ENCODE measurements around the gene KITLG. TPM values are rescaled to one million over a fixed set of nuclear protein-coding genes. Genes with fewer than 3 reads are reported as not detected.

The KITLG gene
- total RNA-seq, 1 donor from 2014 or later: 6.2 TPM

DNA sequence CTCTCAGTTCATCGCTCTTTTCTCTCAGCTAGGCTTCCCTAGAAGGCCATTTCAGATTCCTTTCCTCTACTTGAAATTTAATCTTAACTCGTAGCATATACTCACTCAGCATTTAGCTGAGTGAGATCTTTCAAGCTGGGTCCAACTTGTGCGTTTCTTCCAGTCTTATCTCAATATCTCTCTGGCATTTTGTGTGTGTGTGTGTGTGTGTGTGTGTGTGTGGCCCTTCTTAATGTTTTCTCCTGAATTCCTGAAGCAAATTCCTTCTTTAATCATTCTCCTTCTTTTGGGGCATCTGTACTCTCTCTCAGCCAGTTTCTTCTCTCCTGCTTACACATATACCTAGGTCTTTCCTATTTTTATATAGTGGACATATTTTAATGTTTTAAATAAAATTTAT lies 129.1 kb downstream of the KITLG start:
- TF ChIP-seq, protein P1, sequence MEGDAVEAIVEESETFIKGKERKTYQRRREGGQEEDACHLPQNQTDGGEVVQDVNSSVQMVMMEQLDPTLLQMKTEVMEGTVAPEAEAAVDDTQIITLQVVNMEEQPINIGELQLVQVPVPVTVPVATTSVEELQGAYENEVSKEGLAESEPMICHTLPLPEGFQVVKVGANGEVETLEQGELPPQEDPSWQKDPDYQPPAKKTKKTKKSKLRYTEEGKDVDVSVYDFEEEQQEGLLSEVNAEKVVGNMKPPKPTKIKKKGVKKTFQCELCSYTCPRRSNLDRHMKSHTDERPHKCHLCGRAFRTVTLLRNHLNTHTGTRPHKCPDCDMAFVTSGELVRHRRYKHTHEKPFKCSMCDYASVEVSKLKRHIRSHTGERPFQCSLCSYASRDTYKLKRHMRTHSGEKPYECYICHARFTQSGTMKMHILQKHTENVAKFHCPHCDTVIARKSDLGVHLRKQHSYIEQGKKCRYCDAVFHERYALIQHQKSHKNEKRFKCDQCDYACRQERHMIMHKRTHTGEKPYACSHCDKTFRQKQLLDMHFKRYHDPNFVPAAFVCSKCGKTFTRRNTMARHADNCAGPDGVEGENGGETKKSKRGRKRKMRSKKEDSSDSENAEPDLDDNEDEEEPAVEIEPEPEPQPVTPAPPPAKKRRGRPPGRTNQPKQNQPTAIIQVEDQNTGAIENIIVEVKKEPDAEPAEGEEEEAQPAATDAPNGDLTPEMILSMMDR (conservative IDR thresholded peaks at IDR 0.05): no peak
- no peak for DNase-seq (ENCODE audit: low read depth, low spot score)
- H3K4me1 Mint-ChIP-seq: peaks cover 6% of the 10 kb centered on the region

DNA sequence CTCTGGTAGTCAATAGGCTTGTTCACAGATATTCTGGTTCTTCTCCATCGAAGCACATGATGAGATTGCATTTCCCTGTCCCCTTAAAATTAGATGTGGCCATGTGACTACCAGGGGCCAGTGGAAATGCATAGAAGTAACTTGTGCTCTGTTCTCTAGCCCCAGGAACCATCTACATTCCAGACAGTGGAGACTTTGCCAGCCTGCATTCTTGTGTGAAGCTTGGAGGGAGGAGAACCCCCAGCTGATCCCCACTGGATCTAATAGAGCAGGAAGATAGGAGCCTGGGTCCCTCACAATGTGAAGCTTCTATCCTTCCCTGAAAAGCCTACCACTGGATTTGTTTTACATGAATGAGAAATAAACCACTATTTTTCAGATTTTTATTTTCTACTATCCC lies 130.1 kb downstream of the KITLG start:
- Mint-ChIP-seq H3K27ac (ENCODE audit: unreplicated experiment) (no peak overlapping the region), H3K9me3 (peaks cover 4% of the 10 kb centered on the region), H3K36me3 (ENCODE audit: low read depth) (no peaks in the 10 kb centered on the region), H3K4me1 (peaks cover 6% of the 10 kb centered on the region), H3K4me3 (no peak overlapping the region), H3K27me3 (ENCODE audit: low read depth) (no peaks in the 10 kb centered on the region)
- no peak for DNase-seq (ENCODE audit: low read depth, low spot score)
- TF ChIP-seq, protein P1 (conservative IDR thresholded peaks at IDR 0.05): no peak

More for the DNA sequence above, 129.1 kb downstream of the KITLG start:
- Mint-ChIP-seq H3K4me3 (no peak overlapping the region), H3K27me3 (ENCODE audit: low read depth) (no peaks in the 10 kb centered on the region), H3K36me3 (ENCODE audit: low read depth) (no peaks in the 10 kb centered on the region), H3K27ac (ENCODE audit: unreplicated experiment) (no peak overlapping the region), H3K9me3 (peaks cover 4% of the 10 kb centered on the region)

DNA sequence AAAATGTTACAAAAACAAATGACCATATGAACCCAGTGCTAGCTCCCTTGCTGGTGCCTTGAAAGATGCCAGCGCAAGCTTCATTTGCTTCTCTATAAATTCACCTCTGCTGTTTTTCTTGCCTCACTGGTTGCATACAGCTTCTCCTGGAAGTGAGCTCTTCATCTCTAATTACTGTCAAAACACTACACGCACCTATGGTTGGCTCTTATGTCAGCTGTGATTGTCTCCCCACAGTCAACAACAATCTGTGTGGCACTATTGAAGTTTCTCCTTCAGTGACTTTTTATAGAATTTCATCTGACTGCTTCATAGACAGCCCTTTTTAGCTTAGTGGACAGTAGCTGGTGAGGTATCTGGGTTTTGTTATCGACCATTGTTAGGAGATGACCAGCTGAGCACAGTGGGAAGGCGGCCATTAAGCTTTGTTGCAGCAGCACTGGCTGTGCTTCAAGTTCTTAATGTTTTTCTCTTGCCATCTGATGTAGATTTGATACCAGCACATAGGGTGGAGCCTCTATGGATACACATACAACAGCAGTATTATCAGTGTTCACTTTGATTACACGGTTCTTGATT lies 131.8 kb downstream of the KITLG start:
- TF ChIP-seq, protein P1 (conservative IDR thresholded peaks at IDR 0.05): no peak
- no peaks in the 10 kb centered on the region for H3K27me3 Mint-ChIP-seq (ENCODE audit: low read depth)
- H3K9me3 Mint-ChIP-seq: no peaks in the 10 kb centered on the region
- H3K4me1 Mint-ChIP-seq: peaks cover 6% of the 10 kb centered on the region
- H3K4me3 Mint-ChIP-seq: no peak overlapping the region
- DNase-seq (ENCODE audit: low read depth, low spot score): no peak
- H3K36me3 Mint-ChIP-seq (ENCODE audit: low read depth): no peaks in the 10 kb centered on the region
- H3K27ac Mint-ChIP-seq (ENCODE audit: unreplicated experiment): no peak overlapping the region

DNA sequence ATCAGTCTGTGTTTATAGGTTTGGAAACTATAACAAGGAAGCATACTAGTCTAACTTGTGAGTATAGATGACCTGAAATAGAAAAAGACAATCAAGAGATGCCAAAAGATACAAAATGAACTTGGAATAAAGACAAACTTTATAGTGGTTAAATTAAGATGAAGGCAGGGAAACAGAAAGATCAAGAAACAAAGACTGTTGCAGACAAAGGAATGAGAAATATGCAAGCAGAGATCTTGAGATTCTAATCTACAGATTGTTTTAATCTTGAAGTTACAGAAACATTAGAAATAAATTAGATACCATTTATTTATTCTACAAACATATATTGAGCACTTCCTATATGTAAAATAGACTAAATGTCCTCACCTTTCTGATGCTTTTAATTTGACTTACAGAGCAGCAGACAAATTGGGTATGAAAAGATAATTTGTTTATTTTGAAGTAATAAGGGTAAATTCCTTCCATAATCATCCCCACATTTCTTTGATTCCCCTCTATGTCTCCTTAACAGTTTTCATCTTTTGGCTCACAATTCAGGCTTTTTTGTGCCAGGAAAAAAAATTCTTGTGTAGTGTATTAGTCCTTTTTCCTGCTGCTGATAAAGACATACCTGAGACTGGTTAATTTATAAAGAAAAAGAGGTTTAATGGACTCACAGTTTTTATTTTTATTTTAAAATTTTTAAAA lies 134.4 kb downstream of the KITLG start:
- no peak for DNase-seq (ENCODE audit: low read depth, low spot score)
- no peaks in the 10 kb centered on the region for H3K36me3 Mint-ChIP-seq (ENCODE audit: low read depth)
- H3K27ac Mint-ChIP-seq (ENCODE audit: unreplicated experiment): no peak overlapping the region
- peaks cover 5% of the 10 kb centered on the region for H3K9me3 Mint-ChIP-seq
- TF ChIP-seq, protein P1 (conservative IDR thresholded peaks at IDR 0.05): no peak
- H3K4me3 Mint-ChIP-seq: no peak overlapping the region
- peaks cover 6% of the 10 kb centered on the region for H3K4me1 Mint-ChIP-seq
- no peaks in the 10 kb centered on the region for H3K27me3 Mint-ChIP-seq (ENCODE audit: low read depth)

DNA sequence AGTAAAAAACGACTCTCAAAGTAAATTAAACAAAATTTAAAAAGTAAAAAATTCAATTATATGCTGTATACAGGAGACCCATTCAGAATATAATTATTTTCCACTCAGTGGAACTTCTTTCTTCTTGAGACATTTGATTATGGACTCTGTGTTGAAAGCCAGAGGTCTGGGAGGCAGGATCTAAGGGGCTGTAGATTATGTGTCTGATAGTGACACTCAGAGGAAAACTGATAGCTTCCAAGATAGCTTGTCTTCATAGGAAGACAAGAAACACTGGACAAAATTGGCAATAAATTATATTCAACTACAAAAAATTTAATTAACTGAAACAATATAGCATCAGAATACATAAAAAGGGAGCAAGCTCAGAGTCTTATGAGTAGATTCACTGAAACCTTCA lies 135.8 kb downstream of the KITLG start:
- TF ChIP-seq, protein P1 (conservative IDR thresholded peaks at IDR 0.05): no peak
- H3K27ac Mint-ChIP-seq (ENCODE audit: unreplicated experiment): no peak overlapping the region
- no peak for DNase-seq (ENCODE audit: low read depth, low spot score)
- H3K36me3 Mint-ChIP-seq (ENCODE audit: low read depth): peaks cover 2% of the 10 kb centered on the region
- H3K4me1 Mint-ChIP-seq: peaks cover 6% of the 10 kb centered on the region
- peaks cover 5% of the 10 kb centered on the region for H3K9me3 Mint-ChIP-seq
- H3K27me3 Mint-ChIP-seq (ENCODE audit: low read depth): no peaks in the 10 kb centered on the region
- no peak overlapping the region for H3K4me3 Mint-ChIP-seq

Data from neural crest cell (in vitro differentiated cells).